CD4-positive, alpha-beta T cell treated with Interleukin-6 for 4 hours (primary cell): ENCODE measurements around the gene SHROOM2.

Source experiments
- DNase-seq: peaks from one replicate; pipeline ENCODE4 v3.0.0-alpha.2; 2020; ENCODE audit warnings: mixed read lengths

SHROOM2 gene

DNA sequence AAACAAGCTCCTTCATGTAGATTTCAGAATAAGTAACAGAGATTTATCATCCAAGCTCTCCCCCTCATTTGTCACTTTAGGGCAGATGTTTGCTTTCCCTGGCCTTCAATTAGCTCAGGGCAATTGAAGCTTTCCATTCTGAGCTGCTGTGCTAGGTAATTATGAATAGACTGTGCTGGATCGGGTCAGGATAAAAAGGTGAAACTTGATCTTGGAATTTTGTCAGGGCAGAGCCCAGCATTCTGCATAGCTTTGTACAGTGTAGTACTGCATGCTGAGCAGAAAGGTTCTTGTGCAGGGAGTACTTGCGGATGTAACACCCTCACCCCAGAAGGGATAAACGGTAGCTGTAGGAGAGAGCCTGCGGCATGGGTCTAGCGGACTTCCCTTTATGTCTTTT, 116.9 kb downstream of the SHROOM2 start:
- DNase-seq, result no peak

GRCh38 chrX:9905288-9905687, 119.1 kb downstream of the SHROOM2 start:
- no peak for DNase-seq

- no peak for DNase-seq
These were observed 119.5 kb downstream of the SHROOM2 start for GRCh38 chrX:9905721-9906120.

DNA sequence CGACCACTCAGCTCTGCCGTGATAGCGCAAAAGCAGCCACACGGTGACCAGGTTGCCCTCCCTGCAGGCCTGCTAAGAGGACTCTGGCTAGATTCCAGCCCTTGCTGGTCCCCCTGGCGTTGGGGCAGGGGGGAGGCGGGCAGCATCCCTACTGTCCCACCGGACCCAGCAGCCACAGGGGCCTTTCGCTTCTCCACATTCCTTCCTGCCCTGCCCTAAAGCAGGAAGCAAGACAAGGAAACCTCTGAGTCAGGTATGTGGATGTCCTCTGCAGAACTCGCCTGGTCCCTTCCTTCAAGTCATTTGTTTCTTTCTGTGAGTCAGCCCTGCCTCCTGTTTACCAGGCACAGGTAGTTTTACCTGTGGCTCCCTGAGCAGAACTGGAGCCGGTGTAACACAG, 120.7 kb downstream of the SHROOM2 start:
- no peak for DNase-seq

DNA sequence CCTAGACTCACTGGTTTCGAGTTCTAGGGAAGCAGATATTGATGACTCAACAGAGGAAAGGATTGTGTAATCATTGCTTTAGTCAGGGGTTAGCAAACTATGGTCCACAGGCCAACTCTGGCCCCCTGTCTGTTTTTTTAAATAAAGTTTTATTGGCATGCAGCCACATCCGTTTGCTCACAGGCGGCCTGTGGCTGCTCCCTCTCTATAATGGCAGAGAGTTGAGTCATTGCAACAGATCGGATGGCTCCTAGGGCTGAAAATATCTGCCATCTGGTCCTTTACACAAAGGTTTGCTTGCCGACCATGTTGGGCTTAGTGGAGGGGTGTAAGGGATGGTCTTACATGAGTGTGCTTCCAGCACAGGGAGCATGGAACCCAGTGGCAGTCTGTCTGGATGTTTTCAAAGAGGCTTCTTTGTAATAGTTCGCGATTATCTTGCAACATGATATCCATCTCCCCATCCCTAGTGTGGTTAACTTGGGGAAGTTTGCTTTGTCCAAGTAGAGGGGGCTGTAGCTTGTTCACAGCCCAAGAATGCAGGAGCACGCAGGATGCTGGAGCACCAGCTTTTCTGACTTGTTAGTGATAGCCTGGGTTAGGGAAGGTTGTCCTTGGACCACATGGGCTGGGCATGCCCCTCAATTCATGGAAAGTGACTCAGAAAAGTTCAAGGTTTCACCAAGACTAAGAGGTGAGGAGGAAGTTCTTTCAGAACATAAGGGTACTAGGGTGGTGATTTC, 121.6 kb downstream of the SHROOM2 start:
- DNase-seq, result no peak

DNA sequence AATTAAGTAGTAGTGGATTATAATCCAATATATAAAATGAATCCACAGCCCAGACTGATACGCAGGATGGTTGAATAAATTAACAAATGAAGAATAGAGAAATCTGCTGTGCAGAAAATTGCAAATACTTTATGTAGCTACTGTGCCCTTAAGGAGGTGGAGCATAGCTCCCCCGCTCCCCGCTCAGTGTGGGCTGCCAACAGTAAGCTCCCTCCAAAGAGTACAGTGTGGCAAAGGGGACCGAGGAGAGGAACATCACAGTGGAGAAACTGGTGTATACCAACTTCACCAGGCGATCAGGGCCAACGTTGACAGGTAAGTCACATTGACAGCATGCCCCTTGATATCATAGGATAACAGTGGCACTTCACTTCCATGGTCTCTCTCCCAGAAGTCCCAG, 123.0 kb downstream of the SHROOM2 start:
- no peak for DNase-seq

GRCh38 chrX:9911487-9911886, 125.3 kb downstream of the SHROOM2 start:
- no peak for DNase-seq

GRCh38 chrX:9912351-9913145, 126.3 kb downstream of the SHROOM2 start:
- no peak for DNase-seq

GRCh38 chrX:9913146-9913433, 126.9 kb downstream of the SHROOM2 start:
- DNase-seq, result no peak

GRCh38 chrX:9917861-9918260, 131.6 kb downstream of the SHROOM2 start:
- no peak for DNase-seq

DNA sequence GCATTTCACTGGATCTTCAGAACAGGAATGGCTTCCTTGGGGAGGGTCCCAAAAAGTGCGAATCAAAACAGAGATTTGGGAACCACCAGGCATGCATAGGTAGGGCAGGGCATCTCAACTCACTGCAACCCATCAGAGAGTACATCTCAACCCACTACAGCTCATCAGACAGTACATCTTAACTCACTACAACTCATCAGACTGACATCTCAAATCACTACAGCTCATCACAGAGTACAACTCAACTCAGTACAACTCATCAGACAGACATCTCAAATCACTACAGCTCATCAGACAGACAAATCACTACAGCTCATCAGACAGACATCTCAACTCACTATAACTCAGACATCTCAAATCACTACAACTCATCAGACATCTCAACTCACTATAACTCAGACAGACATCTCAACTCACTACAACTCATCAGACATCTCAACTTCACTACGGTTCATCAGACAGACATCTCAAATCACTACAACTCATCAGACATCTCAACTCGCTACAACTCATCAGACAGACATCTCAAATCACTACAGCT, 133.5 kb downstream of the SHROOM2 start:
- DNase-seq, result no peak

GRCh38 chrX:9921407-9921806, 135.2 kb downstream of the SHROOM2 start:
- DNase-seq, result no peak

GRCh38 chrX:9923357-9923756, 137.1 kb downstream of the SHROOM2 start:
- no peak for DNase-seq

DNA sequence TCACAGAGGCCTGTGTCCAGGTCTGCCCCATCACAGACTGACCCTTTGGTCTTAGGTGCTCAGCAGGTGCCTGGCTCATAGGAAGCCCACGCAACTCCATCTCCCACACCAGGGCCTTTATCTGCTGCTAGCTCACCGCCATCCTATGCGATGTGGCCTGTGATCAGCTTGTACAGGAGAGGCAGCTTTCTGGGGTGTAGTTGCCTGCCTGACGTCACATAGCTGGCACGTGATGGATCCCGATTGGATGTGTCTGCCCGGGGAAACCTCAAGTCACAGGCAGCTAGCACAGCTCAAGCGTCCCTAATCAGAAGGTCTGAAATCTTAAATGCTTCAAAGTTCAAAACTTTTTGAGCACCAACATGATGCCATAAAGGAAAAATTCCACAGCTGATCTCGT, 139.8 kb downstream of the SHROOM2 start:
- no peak for DNase-seq

DNA sequence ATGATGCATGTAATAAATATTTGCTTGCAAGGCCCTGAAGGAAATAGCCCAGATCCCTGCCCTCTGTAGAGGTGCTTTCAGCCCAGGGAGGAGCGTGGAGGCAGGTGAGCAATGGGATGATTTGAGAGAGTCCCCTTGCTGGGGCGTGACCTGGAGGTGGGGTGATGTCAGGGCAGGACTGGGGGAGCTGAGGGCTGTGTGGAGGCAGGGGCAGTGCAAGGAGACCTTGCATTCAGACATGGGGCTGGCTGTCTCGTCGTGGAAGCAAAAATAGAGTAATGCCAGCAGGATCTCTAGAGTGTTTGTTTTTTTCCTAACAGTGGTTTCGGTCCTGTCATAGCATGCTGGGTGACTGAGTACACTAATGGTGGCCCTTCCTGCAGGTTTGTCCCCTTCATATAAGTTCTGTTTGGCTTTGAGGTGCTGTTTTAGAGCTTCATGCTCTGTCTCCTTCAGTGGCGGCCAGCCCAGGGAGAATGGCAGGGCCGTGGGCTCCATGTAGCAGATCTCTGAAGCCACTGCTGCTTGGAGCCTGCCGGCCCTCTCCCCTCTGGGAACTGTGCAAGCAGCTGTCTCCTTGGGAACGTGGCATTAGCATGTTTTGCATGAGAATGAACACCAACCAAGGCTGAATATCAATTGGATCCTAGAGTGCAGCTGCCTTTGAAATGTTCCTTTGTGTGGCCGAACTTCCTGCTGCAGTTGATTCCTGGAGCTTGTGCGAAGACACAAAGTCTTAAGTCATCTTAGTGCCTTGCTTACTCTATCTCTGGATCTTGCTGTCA, 141.7 kb downstream of the SHROOM2 start:
- DNase-seq, result no peak

- no peak for DNase-seq
These were observed 149.2 kb downstream of the SHROOM2 start for GRCh38 chrX:9935436-9935835.

DNA sequence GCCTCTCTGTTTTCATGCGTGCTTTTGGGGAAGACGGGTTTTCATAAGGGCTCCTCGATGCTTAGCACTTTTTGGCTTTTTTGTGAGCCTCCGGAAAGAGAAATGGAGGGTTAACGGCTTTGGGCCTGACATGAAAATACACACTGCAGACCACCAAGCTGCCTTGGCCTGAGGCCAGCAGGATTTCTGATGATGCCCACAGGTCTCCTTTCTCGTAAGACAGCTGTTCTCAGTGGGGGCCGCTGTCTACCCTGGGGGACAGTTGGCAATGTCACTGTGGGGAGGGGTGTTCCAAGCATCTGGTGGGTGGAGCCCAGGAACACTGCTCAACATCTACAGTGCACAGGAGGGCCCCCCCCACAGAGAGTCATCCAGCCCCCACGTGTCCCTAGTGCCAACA, 151.5 kb downstream of the SHROOM2 start:
- no peak for DNase-seq

- no peak for DNase-seq
These were observed 152.3 kb downstream of the SHROOM2 start for GRCh38 chrX:9938516-9938915.

- DNase-seq, result no peak
These were observed 154.2 kb downstream of the SHROOM2 start for GRCh38 chrX:9940421-9940820.

DNA sequence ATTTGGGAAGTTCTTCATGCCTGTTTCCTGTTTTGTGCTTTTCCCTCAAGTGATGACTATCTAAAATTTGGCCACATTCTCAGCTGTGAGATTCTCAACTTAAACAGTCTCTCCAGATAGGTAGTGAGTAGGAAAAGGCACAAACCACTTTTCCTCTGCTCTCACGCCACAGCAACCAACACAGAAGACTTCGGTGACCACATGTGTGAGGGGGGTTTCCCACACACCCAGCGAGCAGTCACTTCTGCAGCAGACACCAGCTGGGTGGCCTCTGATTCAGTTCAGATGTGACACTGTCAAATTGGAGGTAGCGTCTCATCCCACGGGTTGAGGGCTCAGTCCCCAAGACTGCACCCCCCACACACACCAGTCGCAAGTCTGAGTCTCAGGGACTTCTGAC, 155.9 kb downstream of the SHROOM2 start:
- DNase-seq, result no peak

DNA sequence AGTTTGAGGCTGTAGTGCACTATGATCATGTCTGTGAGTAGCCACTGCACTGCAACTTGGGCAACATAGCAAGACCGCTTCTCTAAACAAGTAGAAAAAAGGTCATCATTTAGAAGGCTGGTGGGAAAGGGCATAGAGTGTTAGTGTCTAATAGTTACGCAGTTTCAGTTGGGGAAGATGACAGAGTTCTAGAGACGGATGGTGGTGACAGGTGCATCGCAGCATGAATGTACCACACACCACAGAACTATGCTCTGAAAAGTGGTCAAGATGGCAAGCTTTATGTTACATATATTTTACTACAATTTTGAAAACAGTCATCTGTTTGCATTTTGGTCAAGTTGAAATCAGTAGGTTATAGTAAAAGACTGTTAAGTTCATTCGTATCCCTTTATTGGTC, 157.2 kb downstream of the SHROOM2 start:
- DNase-seq, result no peak

DNA sequence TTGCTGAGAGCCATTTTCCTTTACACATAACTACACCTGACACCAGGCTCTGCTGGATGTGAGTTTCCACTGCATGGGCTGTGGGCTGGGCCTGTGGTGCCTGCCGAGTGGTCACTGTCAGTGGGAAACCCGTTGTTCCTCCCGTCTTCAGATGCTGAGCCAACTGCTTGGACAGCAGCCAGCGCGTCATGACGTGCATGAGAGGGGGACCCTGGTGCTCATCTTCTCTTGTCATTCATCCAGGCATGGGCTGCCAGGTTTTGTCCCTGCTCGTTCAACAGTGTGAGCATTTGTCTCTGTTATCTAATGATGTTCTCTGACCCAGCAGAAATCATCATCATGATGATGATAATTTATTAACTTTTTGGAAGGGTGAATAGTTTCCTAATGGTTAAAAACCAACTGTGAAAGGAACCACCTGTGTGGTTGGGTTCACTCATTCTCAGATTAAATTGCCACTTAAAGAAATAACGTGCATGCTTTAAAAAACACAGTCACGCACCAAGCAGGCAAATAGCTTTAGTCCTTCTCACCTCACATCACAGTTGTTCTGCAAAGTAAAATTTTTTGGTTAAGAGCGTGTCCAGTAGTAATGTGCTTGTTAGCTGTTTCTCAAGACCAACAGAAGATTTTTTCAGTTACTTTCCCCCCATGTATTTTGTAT, 161.0 kb downstream of the SHROOM2 start:
- DNase-seq, result no peak

DNA sequence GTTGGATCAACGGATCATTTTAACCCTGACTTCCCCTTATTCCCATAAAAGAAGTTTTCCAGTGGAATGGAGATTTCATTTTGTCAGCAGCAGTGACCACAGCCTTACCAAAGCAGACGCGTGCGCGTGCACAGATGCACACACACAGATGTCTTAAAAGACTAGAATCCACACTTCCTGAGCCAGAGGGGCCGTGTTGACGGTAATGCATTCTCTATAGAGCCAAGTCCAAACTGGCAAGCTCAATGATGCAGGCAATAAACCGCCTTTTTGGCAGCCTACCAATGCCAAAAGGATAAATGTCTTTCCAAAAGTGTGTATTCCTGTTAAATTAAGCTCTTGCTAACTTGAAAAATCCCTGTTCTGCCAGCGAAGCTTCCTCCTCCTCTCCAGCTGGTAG, 162.2 kb downstream of the SHROOM2 start:
- DNase-seq, result no peak
